ENCODE results near the gene TGM5. TPM values are rescaled to one million over a fixed set of nuclear protein-coding genes. Genes with fewer than 3 reads are reported as not detected.

TGM5 gene
- total RNA-seq, 1 donor from 2014 or later = not detected

GRCh38 chr15:43213466-43213865 lies 53.3 kb downstream of the TGM5 start:
- no peak overlapping the region for H3K27ac Mint-ChIP-seq (ENCODE audit: unreplicated experiment)
- H3K9me3 Mint-ChIP-seq (ENCODE audit: unreplicated experiment) = no peaks in the 10 kb centered on the region
- H3K36me3 Mint-ChIP-seq (ENCODE audit: low read depth, unreplicated experiment) = no peaks in the 10 kb centered on the region
- no peak overlapping the region for H3K4me3 Mint-ChIP-seq (ENCODE audit: unreplicated experiment)
- no peaks in the 10 kb centered on the region for H3K4me1 Mint-ChIP-seq (ENCODE audit: unreplicated experiment)
- H3K27me3 Mint-ChIP-seq (ENCODE audit: unreplicated experiment) = peaks cover 10% of the 10 kb centered on the region
- no peak for DNase-seq (ENCODE audit: low spot score)
- TF ChIP-seq CTCF (IDR thresholded peaks at IDR 0.05; ENCODE audit: unreplicated experiment) = no peak

- no peaks in the 10 kb centered on the region for H3K4me1 Mint-ChIP-seq (ENCODE audit: unreplicated experiment)
- no peak overlapping the region for H3K4me3 Mint-ChIP-seq (ENCODE audit: unreplicated experiment)
- peaks cover 10% of the 10 kb centered on the region for H3K27me3 Mint-ChIP-seq (ENCODE audit: unreplicated experiment)
- no peaks in the 10 kb centered on the region for H3K9me3 Mint-ChIP-seq (ENCODE audit: unreplicated experiment)
- no peak for TF ChIP-seq CTCF (IDR thresholded peaks at IDR 0.05; ENCODE audit: unreplicated experiment)
- no peak for DNase-seq (ENCODE audit: low spot score)
- H3K27ac Mint-ChIP-seq (ENCODE audit: unreplicated experiment) = no peak overlapping the region
- H3K36me3 Mint-ChIP-seq (ENCODE audit: low read depth, unreplicated experiment) = no peaks in the 10 kb centered on the region
Measured at GRCh38 chr15:43212951-43213350, 53.8 kb downstream of the TGM5 start.

GRCh38 chr15:43212299-43212698 lies 54.4 kb downstream of the TGM5 start:
- no peaks in the 10 kb centered on the region for H3K4me1 Mint-ChIP-seq (ENCODE audit: unreplicated experiment)
- no peak for DNase-seq (ENCODE audit: low spot score)
- no peak for TF ChIP-seq CTCF (IDR thresholded peaks at IDR 0.05; ENCODE audit: unreplicated experiment)
- H3K36me3 Mint-ChIP-seq (ENCODE audit: low read depth, unreplicated experiment) = no peaks in the 10 kb centered on the region
- no peaks in the 10 kb centered on the region for H3K9me3 Mint-ChIP-seq (ENCODE audit: unreplicated experiment)
- no peak overlapping the region for H3K27ac Mint-ChIP-seq (ENCODE audit: unreplicated experiment)
- H3K4me3 Mint-ChIP-seq (ENCODE audit: unreplicated experiment) = no peak overlapping the region
- peaks cover 10% of the 10 kb centered on the region for H3K27me3 Mint-ChIP-seq (ENCODE audit: unreplicated experiment)

- H3K4me3 Mint-ChIP-seq (ENCODE audit: unreplicated experiment) = no peak overlapping the region
- H3K27ac Mint-ChIP-seq (ENCODE audit: unreplicated experiment) = no peak overlapping the region
- no peaks in the 10 kb centered on the region for H3K36me3 Mint-ChIP-seq (ENCODE audit: low read depth, unreplicated experiment)
- DNase-seq (ENCODE audit: low spot score) = no peak
- H3K9me3 Mint-ChIP-seq (ENCODE audit: unreplicated experiment) = no peaks in the 10 kb centered on the region
- peaks cover 10% of the 10 kb centered on the region for H3K27me3 Mint-ChIP-seq (ENCODE audit: unreplicated experiment)
- no peaks in the 10 kb centered on the region for H3K4me1 Mint-ChIP-seq (ENCODE audit: unreplicated experiment)
- no peak for TF ChIP-seq CTCF (IDR thresholded peaks at IDR 0.05; ENCODE audit: unreplicated experiment)
Measured at GRCh38 chr15:43211224-43211735, 55.4 kb downstream of the TGM5 start.

- Mint-ChIP-seq H3K27me3 (ENCODE audit: unreplicated experiment) (peaks cover 10% of the 10 kb centered on the region), H3K4me1 (ENCODE audit: unreplicated experiment) (no peaks in the 10 kb centered on the region), H3K36me3 (ENCODE audit: low read depth, unreplicated experiment) (no peaks in the 10 kb centered on the region), H3K27ac (ENCODE audit: unreplicated experiment) (no peak overlapping the region), H3K9me3 (ENCODE audit: unreplicated experiment) (no peaks in the 10 kb centered on the region), H3K4me3 (ENCODE audit: unreplicated experiment) (no peak overlapping the region)
- TF ChIP-seq CTCF (IDR thresholded peaks at IDR 0.05; ENCODE audit: unreplicated experiment) = no peak
- no peak for DNase-seq (ENCODE audit: low spot score)
Measured at GRCh38 chr15:43210807-43211206, 55.9 kb downstream of the TGM5 start.
